Neural crest cell (in vitro differentiated cells): ENCODE data around the gene SEPTIN7. TPM values are rescaled to one million over a fixed set of nuclear protein-coding genes. Genes with fewer than 3 reads are reported as not detected.

Source experiments
- DNase-seq: peaks from one replicate; pipeline ENCODE4 v3.0.0; 2021; ENCODE audit warnings: low read depth, mixed read lengths, low spot score
- H3K27ac Mint-ChIP-seq: one replicate; pipeline ENCODE4 v1.8.0; 2021; ENCODE audit warnings: mild to moderate bottlenecking, mixed read lengths; ENCODE audit not compliant: unreplicated experiment
- H3K27me3 Mint-ChIP-seq: 2 replicates; pipeline ENCODE4 v1.8.0; 2021; ENCODE audit warnings: low read depth, mild to moderate bottlenecking, mixed read lengths
- H3K36me3 Mint-ChIP-seq: 2 replicates; pipeline ENCODE4 v1.8.0; 2021; ENCODE audit warnings: low read depth, mild to moderate bottlenecking, mixed read lengths
- H3K4me1 Mint-ChIP-seq: 2 replicates; pipeline ENCODE4 v1.8.0; 2021; ENCODE audit warnings: mixed read lengths
- H3K4me3 Mint-ChIP-seq: one replicate; pipeline ENCODE4 v1.8.0; 2021; ENCODE audit warnings: mild to moderate bottlenecking, mixed read lengths
- H3K9me3 Mint-ChIP-seq: 2 replicates; pipeline ENCODE4 v1.8.0; 2021; ENCODE audit warnings: mixed read lengths
- total RNA-seq: library from RNA; stranded (reverse); gene quantifications from 2 replicates; pipeline ENCODE4 v1.2.1, GENCODE V29; 2021
- TF ChIP-seq, protein P1 (sequence below): fragments of 200-600 bp; sonication (generic); conservative IDR thresholded peaks from 2 replicates; pipeline ENCODE4 v1.5.0; 2021; ENCODE audit warnings: antibody characterized with exemption, mild to moderate bottlenecking

The SEPTIN7 gene
- total RNA-seq, 1 donor from 2014 or later, result 210 TPM

GRCh38 chr7:35792472-35792871 lies 8.4 kb upstream of the SEPTIN7 start:
- no peak for DNase-seq
- no peak overlapping the region for H3K4me3 Mint-ChIP-seq
- no peaks in the 10 kb centered on the region for H3K27me3 Mint-ChIP-seq
- peaks cover 6% of the 10 kb centered on the region for H3K4me1 Mint-ChIP-seq
- H3K27ac Mint-ChIP-seq, result no peak overlapping the region
- peaks cover 6% of the 10 kb centered on the region for H3K9me3 Mint-ChIP-seq
- TF ChIP-seq, protein P1, sequence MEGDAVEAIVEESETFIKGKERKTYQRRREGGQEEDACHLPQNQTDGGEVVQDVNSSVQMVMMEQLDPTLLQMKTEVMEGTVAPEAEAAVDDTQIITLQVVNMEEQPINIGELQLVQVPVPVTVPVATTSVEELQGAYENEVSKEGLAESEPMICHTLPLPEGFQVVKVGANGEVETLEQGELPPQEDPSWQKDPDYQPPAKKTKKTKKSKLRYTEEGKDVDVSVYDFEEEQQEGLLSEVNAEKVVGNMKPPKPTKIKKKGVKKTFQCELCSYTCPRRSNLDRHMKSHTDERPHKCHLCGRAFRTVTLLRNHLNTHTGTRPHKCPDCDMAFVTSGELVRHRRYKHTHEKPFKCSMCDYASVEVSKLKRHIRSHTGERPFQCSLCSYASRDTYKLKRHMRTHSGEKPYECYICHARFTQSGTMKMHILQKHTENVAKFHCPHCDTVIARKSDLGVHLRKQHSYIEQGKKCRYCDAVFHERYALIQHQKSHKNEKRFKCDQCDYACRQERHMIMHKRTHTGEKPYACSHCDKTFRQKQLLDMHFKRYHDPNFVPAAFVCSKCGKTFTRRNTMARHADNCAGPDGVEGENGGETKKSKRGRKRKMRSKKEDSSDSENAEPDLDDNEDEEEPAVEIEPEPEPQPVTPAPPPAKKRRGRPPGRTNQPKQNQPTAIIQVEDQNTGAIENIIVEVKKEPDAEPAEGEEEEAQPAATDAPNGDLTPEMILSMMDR, result no peak
- H3K36me3 Mint-ChIP-seq, result peaks cover 7% of the 10 kb centered on the region

- H3K27me3 Mint-ChIP-seq, result no peaks in the 10 kb centered on the region
- TF ChIP-seq, protein P1, result no peak
- H3K4me3 Mint-ChIP-seq, result no peak overlapping the region
- peaks cover 7% of the 10 kb centered on the region for H3K36me3 Mint-ChIP-seq
- H3K9me3 Mint-ChIP-seq, result peaks cover 6% of the 10 kb centered on the region
- H3K4me1 Mint-ChIP-seq, result peaks cover 7% of the 10 kb centered on the region
- no peak for DNase-seq
- H3K27ac Mint-ChIP-seq, result no peak overlapping the region
These were observed 7.9 kb upstream of the SEPTIN7 start for GRCh38 chr7:35792873-35793489.

DNA sequence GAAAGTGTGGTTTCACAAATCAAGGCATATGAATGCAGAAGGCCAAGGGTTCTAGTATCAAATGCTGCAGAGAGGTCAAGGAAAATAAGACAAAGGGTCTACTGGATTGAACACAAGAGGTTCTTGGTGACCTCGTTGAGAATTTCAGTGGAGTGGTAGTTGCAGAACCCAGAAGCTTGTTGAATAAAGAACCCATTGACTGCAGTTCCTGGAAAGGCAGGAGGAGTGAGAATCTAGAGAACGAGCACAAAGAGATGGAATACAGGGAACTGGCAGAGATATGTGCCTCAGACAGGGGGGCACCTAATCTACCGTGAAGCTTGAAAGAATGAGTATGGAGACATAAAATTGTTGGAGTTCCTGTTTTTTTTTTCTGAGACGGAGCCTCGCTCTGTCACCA lies 3.5 kb upstream of the SEPTIN7 start:
- Mint-ChIP-seq H3K4me3 (peak overlapping the region; percentile 77), H3K9me3 (peaks cover 4% of the 10 kb centered on the region), H3K4me1 (peaks cover 20% of the 10 kb centered on the region), H3K36me3 (no peaks in the 10 kb centered on the region), H3K27me3 (no peaks in the 10 kb centered on the region), H3K27ac (no peak overlapping the region)
- DNase-seq, result no peak
- TF ChIP-seq, protein P1, result no peak

GRCh38 chr7:35799846-35800717 lies 775 bp upstream of the SEPTIN7 start:
- H3K27ac Mint-ChIP-seq, result peak overlapping the region; percentile 100
- no peaks in the 10 kb centered on the region for H3K36me3 Mint-ChIP-seq
- peaks cover 4% of the 10 kb centered on the region for H3K9me3 Mint-ChIP-seq
- peak overlapping the region; percentile 99 for H3K4me3 Mint-ChIP-seq
- H3K27me3 Mint-ChIP-seq, result no peaks in the 10 kb centered on the region
- peak; percentile 85 for DNase-seq
- TF ChIP-seq, protein P1, result no peak
- H3K4me1 Mint-ChIP-seq, result peaks cover 43% of the 10 kb centered on the region

GRCh38 chr7:35801392-35802101 lies 690 bp downstream of the SEPTIN7 start:
- Mint-ChIP-seq H3K4me3 (peak overlapping the region; percentile 99), H3K27ac (peak overlapping the region; percentile 92), H3K4me1 (peaks cover 51% of the 10 kb centered on the region), H3K36me3 (no peaks in the 10 kb centered on the region), H3K9me3 (peaks cover 4% of the 10 kb centered on the region), H3K27me3 (no peaks in the 10 kb centered on the region)
- TF ChIP-seq, protein P1, result peak; percentile 78
- peak; percentile 51 for DNase-seq
